IMR-90 (cell line): Measurements from ENCODE around the gene UCP2. TPM values are rescaled to one million over a fixed set of nuclear protein-coding genes. Genes with fewer than 3 reads are reported as not detected.

Experiments
- ATAC-seq: fragments of 200-7000 bp; cut with Tn5 transposase; 2 replicates; pipeline ENCODE4 v1.9.1; 2020; ENCODE audit warnings: low read depth, mild to moderate bottlenecking, moderate library complexity
- BruUV-seq: library from RNA; stranded (reverse); fragments of 400-500 nt; replicated peaks from 2 replicates; lab custom pipeline; 2021; lab: Mats Ljungman, UMichigan
- CTCF ChIA-PET: fragments of 300-600 bp; formaldehyde crosslinking; extraction: SDS; loops from one replicate; lab custom pipeline; 2021; ENCODE audit warnings: antibody characterized with exemption; lab: Yijun Ruan, JAX
- POLR2A ChIA-PET: fragments of 300-600 bp; sonication (Branson Sonifier 250); formaldehyde crosslinking; loops from one replicate; lab custom pipeline; 2022; ENCODE audit warnings: antibody characterized with exemption; ENCODE audit not compliant: unreplicated experiment; lab: Charles Lee
- DNase-seq: peaks from one replicate; pipeline ENCODE4 v3.0.0; 2013
- H2AFZ ChIP-seq: replicated peaks from 2 replicates; pipeline ENCODE3; 2013; ENCODE audit warnings: low read length, mild to moderate bottlenecking; ENCODE audit not compliant: poor library complexity
- H2AK5ac ChIP-seq: 2 replicates; pipeline ENCODE4 v1.6.1; 2013; ENCODE audit warnings: low read depth, low read length, inconsistent platforms
- H2AK9ac ChIP-seq: replicated peaks from 2 replicates; pipeline ENCODE3; 2013; ENCODE audit warnings: mild to moderate bottlenecking, low read depth, low read length, moderate library complexity; ENCODE audit not compliant: poor library complexity
- H2BK120ac ChIP-seq: 2 replicates; pipeline ENCODE4 v1.6.1; 2013; ENCODE audit warnings: low read depth, low read length, inconsistent platforms
- H2BK15ac ChIP-seq: 3 replicates; pipeline ENCODE4 v1.6.1; 2013; ENCODE audit warnings: low read depth, low read length, inconsistent platforms
- H2BK20ac ChIP-seq: 2 replicates; pipeline ENCODE4 v1.6.1; 2013; ENCODE audit warnings: low read depth, mild to moderate bottlenecking, inconsistent platforms, low read length, moderate library complexity
- H2BK5ac ChIP-seq: 2 replicates; pipeline ENCODE4 v1.6.1; 2013; ENCODE audit warnings: mild to moderate bottlenecking, low read depth, low read length, inconsistent platforms; ENCODE audit not compliant: poor library complexity, severe bottlenecking
- H3K14ac ChIP-seq: replicated peaks from 2 replicates; pipeline ENCODE4 v1.6.1; 2013; ENCODE audit warnings: low read depth, low read length, inconsistent platforms
- H3K18ac ChIP-seq: 2 replicates; pipeline ENCODE4 v1.6.1; 2013; ENCODE audit warnings: low read depth, low read length, control low read depth
- H3K23ac ChIP-seq: 2 replicates; pipeline ENCODE4 v1.6.1; 2013; ENCODE audit warnings: low read depth, low read length, inconsistent platforms
- H3K27ac ChIP-seq: 2 replicates; pipeline ENCODE4 v1.5.1; 2013; ENCODE audit warnings: mild to moderate bottlenecking, control low read depth, low read length; ENCODE audit not compliant: insufficient read depth
- H3K27me3 ChIP-seq: 2 replicates; pipeline ENCODE4 v1.6.1; 2013; ENCODE audit warnings: low read length; ENCODE audit not compliant: control insufficient read depth, insufficient read depth
- H3K36me3 ChIP-seq: 2 replicates; pipeline ENCODE4 v1.6.1; 2013; ENCODE audit warnings: low read length, mixed read lengths; ENCODE audit not compliant: control insufficient read depth, insufficient read depth
- H3K4ac ChIP-seq: 2 replicates; pipeline ENCODE4 v1.6.1; 2013; ENCODE audit warnings: low read depth, low read length, inconsistent platforms
- H3K4me1 ChIP-seq: 2 replicates; pipeline ENCODE4 v1.6.1; 2013; ENCODE audit warnings: low read length, mixed read lengths; ENCODE audit not compliant: control insufficient read depth, insufficient read depth
- H3K4me2 ChIP-seq: 2 replicates; pipeline ENCODE4 v1.6.1; 2013; ENCODE audit warnings: low read depth, mild to moderate bottlenecking, control low read depth, low read length, moderate library complexity
- H3K4me3 ChIP-seq: 2 replicates; pipeline ENCODE4 v1.5.1; 2013; ENCODE audit warnings: low read depth, mild to moderate bottlenecking, control low read depth, low read length, moderate library complexity; ENCODE audit not compliant: insufficient read depth
- H3K56ac ChIP-seq: 2 replicates; pipeline ENCODE4 v1.6.1; 2013; ENCODE audit warnings: low read length, inconsistent platforms; ENCODE audit not compliant: insufficient read depth; ENCODE audit errors: extremely low read depth
- H3K79me1 ChIP-seq, 2 experiments: 2 replicates each; pipeline ENCODE4 v1.6.1; 2013; ENCODE audit warnings: low read length in 2 of 2, inconsistent platforms in 1 of 2, low read depth in 1 of 2
- H3K9ac ChIP-seq: 2 replicates; pipeline ENCODE4 v1.6.1; 2013; ENCODE audit warnings: low read depth, low read length, control low read depth
- H3K9me1 ChIP-seq: 2 replicates; pipeline ENCODE4 v1.6.1; 2013; ENCODE audit warnings: low read length, inconsistent platforms; ENCODE audit not compliant: insufficient read depth
- H3K9me3 ChIP-seq: 2 replicates; pipeline ENCODE4 v1.6.1; 2013; ENCODE audit warnings: low read length; ENCODE audit not compliant: control insufficient read depth, insufficient read depth
- H4K20me1 ChIP-seq: 2 replicates; pipeline ENCODE4 v1.6.1; 2013; ENCODE audit warnings: low read length, inconsistent platforms; ENCODE audit not compliant: insufficient read depth
- H4K5ac ChIP-seq: 2 replicates; pipeline ENCODE4 v1.6.1; 2013; ENCODE audit warnings: mild to moderate bottlenecking, low read depth, low read length, control low read depth
- H4K8ac ChIP-seq, 2 experiments: 2 replicates each; pipeline ENCODE4 v1.6.1; 2013; ENCODE audit warnings: low read depth in 2 of 2, low read length in 2 of 2, control low read depth in 1 of 2, inconsistent platforms in 1 of 2
- H4K91ac ChIP-seq: 2 replicates; pipeline ENCODE4 v1.6.1; 2013; ENCODE audit warnings: low read depth, low read length, inconsistent platforms; ENCODE audit not compliant: insufficient read depth
- ELK1 ChIP-seq: fragments of 150-350 bp; IDR thresholded peaks from 2 replicates; pipeline ENCODE4 v1.6.1; 2016; ENCODE audit warnings: low read depth, mild to moderate bottlenecking, low read length, moderate library complexity, borderline replicate concordance
- NFE2L2 ChIP-seq: fragments of 150-350 bp; IDR thresholded peaks from 2 replicates; pipeline ENCODE4 v1.6.1; 2016; ENCODE audit warnings: low read depth, mild to moderate bottlenecking, low read length
- RAD21 ChIP-seq: IDR thresholded peaks from 2 replicates; pipeline ENCODE4 v1.6.1; 2012; ENCODE audit warnings: low read length, improper control_type of control experiment
- RCOR1 ChIP-seq: IDR thresholded peaks from 2 replicates; pipeline ENCODE4 v1.6.1; 2012; ENCODE audit warnings: mild to moderate bottlenecking, low read length, improper control_type of control experiment; ENCODE audit not compliant: insufficient replicate concordance
- WGBS, 2 experiments: methylation state at CpG; one replicate each; pipeline versions ENCODE4 v1.1.5 to v1.1.7; 2013; ENCODE audit warnings: missing lambda C conversion rate in 2 of 2; ENCODE audit not compliant: insufficient read length in 1 of 2; ENCODE audit errors: extremely low coverage in 2 of 2; 5-methylcytosine and 5-hydroxymethylcytosine counted together
- dilution Hi-C: fragments of 300-500 bp; cut with HindIII; formaldehyde crosslinking; loops from one replicate; pipeline ENCODE4 v1.14.3; 2018; ENCODE audit warnings: low sequenced_read_pairs; ENCODE audit not compliant: unreplicated experiment
- in situ Hi-C: fragments of 300-500 bp; cut with MboI; formaldehyde crosslinking; loops from 3 replicates; pipeline ENCODE4 v1.14.3; 2019; ENCODE audit warnings: low sequenced_read_pairs, inconsistent platforms, mixed read lengths
- intact Hi-C: fragments of 100-400 bp; cut with micrococcal nuclease; formaldehyde crosslinking; loops from 2 replicates; pipeline ENCODE4 v1.10.0; 2022
- polyA plus RNA-seq, 3 experiments: library from polyadenylated mRNA; depleted of rRNA; stranded (reverse); fragments of >200 nt; gene quantifications; 2 replicates each; pipeline ENCODE4 v1.2.3, GENCODE V29; 2012; ENCODE audit warnings: low replicate concordance in 1 of 3
- total RNA-seq: library from RNA; depleted of rRNA; stranded (reverse); fragments of >200 nt; gene quantifications from 2 replicates; pipeline ENCODE4 v1.2.3, GENCODE V29; 2012

The UCP2 gene
- total and polyA plus RNA-seq, 2 of the 4 experiments (the other 2 are of a cell fraction) = 2.0 to 11.9 TPM

- Histone ChIP-seq H3K4me3 (no peak overlapping the region), H4K91ac (no peak overlapping the region), H3K36me3 (no peaks in the 10 kb centered on the region), H3K56ac (no peak overlapping the region), H4K20me1 (no peaks in the 10 kb centered on the region), H4K8ac (no peak overlapping the region), H2AFZ (no peak overlapping the region), H2AK9ac (no peak overlapping the region), H2BK20ac (no peak overlapping the region), H2AK5ac (no peak overlapping the region), H3K18ac (no peak overlapping the region), H3K14ac (no peak overlapping the region), H3K23ac (no peak overlapping the region), H3K9me1 (0 out of 2 replicates have a peak, but pooled peaks cover 4% of the 10 kb centered on the region), H2BK15ac (no peak overlapping the region), H4K5ac (no peak overlapping the region), H3K4me2 (no peak overlapping the region), H2BK120ac (no peak overlapping the region), H2BK5ac (no peak overlapping the region), H3K27me3 (no peaks in the 10 kb centered on the region; the same call in none of the 2 replicates), H3K9me3 (peaks cover 6% of the 10 kb centered on the region), H3K27ac (no peak overlapping the region), H3K4me1 (no peaks in the 10 kb centered on the region), H3K79me1 (no peaks in the 10 kb centered on the region), H3K9ac (no peak overlapping the region), H3K4ac (no peak overlapping the region)
- ChIA-PET CTCF (no interaction called here), POLR2A (no interaction called here)
- in situ Hi-C loops = no loop called here
- intact Hi-C loops = no loop called here
- dilution Hi-C loops = no loop called here
- ATAC-seq (no peak), DNase-seq (no peak)
- BruUV-seq = no TSS peak
- WGBS, 2 experiments = 93% methylated on average over 3 of the region's 4 CpGs; no CpG with 5 or more reads in 1 of the 2 experiments
- TF ChIP-seq NFE2L2 (no peak), RCOR1 (no peak), ELK1 (no peak), RAD21 (no peak)
Observed at GRCh38 chr11:73949246-73949645, 33.4 kb downstream of the UCP2 start.
